ENCODE measurements around the gene MBOAT2. TPM values are rescaled to one million over a fixed set of nuclear protein-coding genes. Genes with fewer than 3 reads are reported as not detected.
"Not testable (repeated sequence)": the region's sequence is repeated elsewhere in the genome, so short reads cannot be mapped to it uniquely, and the experiment has no call there.

The MBOAT2 gene
- total and polyA plus RNA-seq, 2 donors (not counting 1 experiment from before 2014, with no cell fraction given): 0.24 to 1.3 TPM

DNA sequence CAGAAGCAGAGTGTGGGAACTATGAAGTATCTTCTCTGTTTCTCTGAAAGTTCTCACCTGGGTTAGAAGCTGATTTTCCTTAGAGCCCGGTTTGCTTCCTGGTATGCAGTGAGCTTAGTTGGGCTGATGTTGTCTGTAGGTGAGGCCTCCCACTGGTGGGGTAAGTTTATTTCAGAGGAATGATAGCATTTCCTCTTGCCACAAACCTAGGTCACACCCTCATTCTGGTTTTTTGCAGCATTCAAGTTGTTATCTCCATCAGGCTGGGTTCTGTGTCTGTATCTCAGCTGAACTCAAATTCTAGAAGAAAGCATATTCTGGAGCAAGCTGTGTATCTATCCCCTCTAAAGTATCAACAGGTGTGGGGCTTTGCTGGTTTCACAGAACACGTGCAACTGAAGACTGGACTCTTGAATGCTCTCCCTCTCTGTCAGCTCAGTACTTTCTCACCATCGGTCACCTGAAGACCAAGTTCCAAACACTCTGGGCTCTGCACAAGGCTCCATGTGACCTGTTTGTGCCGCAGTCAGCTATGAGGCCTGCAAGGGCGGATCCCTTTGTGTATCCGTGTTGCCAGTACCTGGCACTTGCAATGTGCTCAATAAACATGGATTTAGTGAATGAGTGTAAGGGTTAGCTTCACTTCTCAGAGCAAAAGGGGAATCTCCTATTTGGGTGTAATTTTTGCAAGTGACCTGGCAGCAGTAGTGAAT lies 49.5 kb upstream of the MBOAT2 start:
- Histone ChIP-seq H4K20me1 (ENCODE audit: control insufficient read depth, insufficient read depth, low read length, poor library complexity, severe bottlenecking) (no peaks in the 10 kb centered on the region), H3K9ac (ENCODE audit: low read length) (no peak overlapping the region), H3K9me3 (ENCODE audit: control extremely low read depth in 1 of 3, control insufficient read depth in 2 of 3, insufficient read depth in 1 of 3, low read length in 2 of 3) (no peaks in the 10 kb centered on the region), H3K36me3 (replicated peaks in 1 of 2; ENCODE audit: control extremely low read depth in 1 of 2, control insufficient read depth in 1 of 2, extremely low read depth in 1 of 2, insufficient read depth in 2 of 2, low read length in 1 of 2) (no peaks in the 10 kb centered on the region), H3K4me3 (ENCODE audit: control extremely low read depth in 1 of 5, extremely low read depth in 1 of 5, insufficient read depth in 1 of 5, low read depth in 2 of 5, low read length in 4 of 5) (no peak overlapping the region), H2AFZ (ENCODE audit: insufficient read depth, low read depth, low read length, poor library complexity, severe bottlenecking) (no peak overlapping the region), H3K4me2 (replicated peaks; ENCODE audit: low read depth, low read length, poor library complexity, severe bottlenecking) (no peak overlapping the region), H3K27ac (ENCODE audit: low read length in 2 of 2) (no peak overlapping the region), H3K4me1 (ENCODE audit: control insufficient read depth in 2 of 2, insufficient read depth in 2 of 2, low read length in 2 of 2) (no peaks in the 10 kb centered on the region), H3K27me3 (replicated peaks in 1 of 4; ENCODE audit: control extremely low read depth in 1 of 4, control insufficient read depth in 3 of 4, insufficient read depth in 4 of 4, low read length in 3 of 4) (no peaks in the 10 kb centered on the region), H3K79me2 (ENCODE audit: control insufficient read depth, insufficient read depth, low read length) (no peaks in the 10 kb centered on the region)
- H3K27me3 Mint-ChIP-seq: no peaks in the 10 kb centered on the region
- WGBS (ENCODE audit: insufficient coverage): 93% methylated on average over 3 of the region's 6 CpGs
- intact Hi-C loops (cut with micrococcal nuclease): no loop called here
- no peak for ATAC-seq (ENCODE audit: low read depth)
- ChIA-PET CTCF (no interaction called here), POLR2A (no interaction called here)
- no peak for DNase-seq
- no peak for TF ChIP-seq EZH2 (IDR thresholded peaks at IDR 0.05; ENCODE audit: borderline replicate concordance, insufficient read depth, low read depth, low read length, poor library complexity, severe bottlenecking)
- TF ChIP-seq, protein P1, sequence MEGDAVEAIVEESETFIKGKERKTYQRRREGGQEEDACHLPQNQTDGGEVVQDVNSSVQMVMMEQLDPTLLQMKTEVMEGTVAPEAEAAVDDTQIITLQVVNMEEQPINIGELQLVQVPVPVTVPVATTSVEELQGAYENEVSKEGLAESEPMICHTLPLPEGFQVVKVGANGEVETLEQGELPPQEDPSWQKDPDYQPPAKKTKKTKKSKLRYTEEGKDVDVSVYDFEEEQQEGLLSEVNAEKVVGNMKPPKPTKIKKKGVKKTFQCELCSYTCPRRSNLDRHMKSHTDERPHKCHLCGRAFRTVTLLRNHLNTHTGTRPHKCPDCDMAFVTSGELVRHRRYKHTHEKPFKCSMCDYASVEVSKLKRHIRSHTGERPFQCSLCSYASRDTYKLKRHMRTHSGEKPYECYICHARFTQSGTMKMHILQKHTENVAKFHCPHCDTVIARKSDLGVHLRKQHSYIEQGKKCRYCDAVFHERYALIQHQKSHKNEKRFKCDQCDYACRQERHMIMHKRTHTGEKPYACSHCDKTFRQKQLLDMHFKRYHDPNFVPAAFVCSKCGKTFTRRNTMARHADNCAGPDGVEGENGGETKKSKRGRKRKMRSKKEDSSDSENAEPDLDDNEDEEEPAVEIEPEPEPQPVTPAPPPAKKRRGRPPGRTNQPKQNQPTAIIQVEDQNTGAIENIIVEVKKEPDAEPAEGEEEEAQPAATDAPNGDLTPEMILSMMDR (IDR thresholded peaks at IDR 0.05): no peak
- H3K9me3 Mint-ChIP-seq (ENCODE audit: insufficient read depth): peaks cover 2% of the 10 kb centered on the region
- no peak overlapping the region for H3K4me3 Mint-ChIP-seq
- peaks cover 2% of the 10 kb centered on the region for H3K4me1 Mint-ChIP-seq
- no peak overlapping the region for H3K27ac Mint-ChIP-seq

DNA sequence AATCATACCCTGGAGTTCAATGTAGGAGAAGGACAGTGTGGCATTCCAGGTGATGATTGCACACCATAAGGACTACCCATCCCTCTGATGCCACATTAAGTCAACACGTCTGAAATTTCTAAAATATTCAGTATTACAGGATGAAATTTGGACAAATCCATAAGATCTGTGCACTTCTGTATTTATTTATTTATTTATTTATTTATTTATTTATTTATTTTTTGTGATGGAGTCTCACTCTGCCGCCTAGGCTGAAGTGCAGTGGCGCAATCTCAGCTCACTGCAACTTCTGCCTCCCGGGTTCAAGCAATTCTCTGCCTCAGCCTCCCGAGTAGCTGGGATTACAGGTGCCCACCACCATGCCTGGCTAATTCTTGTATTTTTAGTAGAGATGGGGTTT lies 48.0 kb upstream of the MBOAT2 start:
- H3K4me3 Mint-ChIP-seq; H3K4me1 ChIP-seq (ENCODE audit: control insufficient read depth in 2 of 2, insufficient read depth in 2 of 2, low read length in 2 of 2); H3K9ac ChIP-seq (ENCODE audit: low read length); H3K27me3 ChIP-seq (replicated peaks in 1 of 4; ENCODE audit: control extremely low read depth in 1 of 4, control insufficient read depth in 3 of 4, insufficient read depth in 4 of 4, low read length in 3 of 4); H3K9me3 ChIP-seq (ENCODE audit: control extremely low read depth in 1 of 3, control insufficient read depth in 2 of 3, insufficient read depth in 1 of 3, low read length in 2 of 3); H3K27ac Mint-ChIP-seq; H4K20me1 ChIP-seq (ENCODE audit: control insufficient read depth, insufficient read depth, low read length, poor library complexity, severe bottlenecking); DNase-seq; H3K79me2 ChIP-seq (ENCODE audit: control insufficient read depth, insufficient read depth, low read length); H3K9me3 Mint-ChIP-seq (ENCODE audit: insufficient read depth); H3K4me2 ChIP-seq (replicated peaks; ENCODE audit: low read depth, low read length, poor library complexity, severe bottlenecking); H2AFZ ChIP-seq (ENCODE audit: insufficient read depth, low read depth, low read length, poor library complexity, severe bottlenecking); H3K4me3 ChIP-seq (ENCODE audit: control extremely low read depth in 1 of 5, extremely low read depth in 1 of 5, insufficient read depth in 1 of 5, low read depth in 2 of 5, low read length in 4 of 5); CTCF ChIA-PET; intact Hi-C loops (cut with micrococcal nuclease); POLR2A ChIA-PET; ATAC-seq (ENCODE audit: low read depth); H3K4me1 Mint-ChIP-seq; H3K27me3 Mint-ChIP-seq; H3K36me3 ChIP-seq (replicated peaks in 1 of 2; ENCODE audit: control extremely low read depth in 1 of 2, control insufficient read depth in 1 of 2, extremely low read depth in 1 of 2, insufficient read depth in 2 of 2, low read length in 1 of 2); H3K27ac ChIP-seq (ENCODE audit: low read length in 2 of 2): not testable (repeated sequence)
- no CpG with 5 or more reads among the region's 5 CpGs for WGBS (ENCODE audit: insufficient coverage)

Measured in B cell (primary cell).